Measurements from ENCODE around the gene TM4SF1. TPM values are rescaled to one million over a fixed set of nuclear protein-coding genes. Genes with fewer than 3 reads are reported as not detected.

The TM4SF1 gene
- total RNA-seq, 1 donor from 2014 or later = not detected

DNA sequence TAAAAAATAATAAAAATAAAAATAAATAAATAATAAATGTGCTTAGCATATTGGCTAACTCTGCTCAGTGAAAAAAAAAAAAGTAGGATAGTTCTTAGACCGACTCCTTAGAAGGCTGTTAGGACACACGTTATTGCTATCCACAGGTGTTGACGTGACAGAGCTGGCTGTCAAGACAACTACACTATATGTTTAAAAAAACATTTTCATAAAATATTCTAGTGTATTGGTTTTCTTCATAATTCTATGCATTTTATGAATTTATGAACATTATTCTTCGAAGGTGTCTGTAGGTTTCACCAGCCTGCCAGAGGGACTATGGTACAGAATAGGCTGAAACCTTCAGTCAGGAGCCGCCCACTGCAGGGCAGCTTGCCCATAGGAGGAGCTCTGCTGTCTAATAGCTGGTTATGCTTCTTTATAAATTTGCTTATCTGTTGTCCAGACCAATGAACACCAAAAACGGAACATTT, 9.2 kb downstream of the TM4SF1 start:
- no peak overlapping the region for H3K4me3 Mint-ChIP-seq (ENCODE audit: unreplicated experiment)
- no peaks in the 10 kb centered on the region for H3K27me3 Mint-ChIP-seq (ENCODE audit: unreplicated experiment)
- no peaks in the 10 kb centered on the region for H3K9me3 Mint-ChIP-seq (ENCODE audit: unreplicated experiment)
- no peaks in the 10 kb centered on the region for H3K4me1 Mint-ChIP-seq (ENCODE audit: low read depth, unreplicated experiment)
- H3K27ac Mint-ChIP-seq (ENCODE audit: unreplicated experiment) = no peak overlapping the region
- TF ChIP-seq CTCF (IDR thresholded peaks at IDR 0.05; ENCODE audit: partially characterized antibody, unreplicated experiment) = no peak
- H3K36me3 Mint-ChIP-seq (ENCODE audit: unreplicated experiment) = no peaks in the 10 kb centered on the region
- no peak for DNase-seq

DNA sequence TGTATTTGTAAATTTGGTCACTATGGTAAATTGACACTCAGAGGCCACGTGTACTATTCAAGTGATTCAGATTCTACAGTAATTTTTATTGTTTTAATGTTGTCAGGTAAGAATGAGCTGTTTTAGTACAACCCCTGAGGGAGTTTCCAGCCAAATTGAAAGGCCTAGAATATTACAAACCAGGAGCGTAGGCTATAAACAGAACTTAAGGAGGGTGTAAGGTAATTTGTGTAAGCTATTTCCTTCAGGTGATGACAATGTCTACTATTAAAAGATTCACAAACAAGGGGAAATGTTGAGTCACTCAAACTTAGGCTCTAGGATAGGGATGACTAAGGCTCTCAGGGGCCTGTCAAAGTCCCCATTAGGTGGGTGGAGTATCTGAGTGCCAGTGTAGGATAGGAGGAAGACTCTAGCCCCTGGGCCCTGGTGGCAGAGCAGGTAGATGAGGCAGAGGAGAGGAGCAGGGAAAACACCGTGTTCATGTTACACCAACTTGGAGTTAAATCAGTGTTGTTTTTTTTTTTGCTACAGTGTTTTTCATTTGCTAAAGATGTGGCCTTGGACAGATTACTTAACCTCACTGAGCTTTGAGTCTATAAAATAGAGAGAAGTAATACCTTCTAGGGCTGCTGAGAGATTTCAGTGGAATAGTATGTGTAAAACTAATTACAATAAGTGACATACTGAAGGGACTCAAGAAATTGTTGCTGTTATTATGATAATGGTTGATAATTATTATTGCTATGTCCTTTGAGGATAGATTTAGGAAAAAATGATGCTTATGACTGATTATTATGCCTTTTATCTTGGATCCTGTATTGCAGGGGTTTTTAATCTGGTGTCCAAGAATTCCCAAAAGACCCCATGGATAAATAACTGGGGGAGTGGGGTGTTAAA, 10.3 kb downstream of the TM4SF1 start:
- H3K9me3 Mint-ChIP-seq (ENCODE audit: unreplicated experiment) = no peaks in the 10 kb centered on the region
- H3K4me3 Mint-ChIP-seq (ENCODE audit: unreplicated experiment) = no peak overlapping the region
- no peak overlapping the region for H3K27ac Mint-ChIP-seq (ENCODE audit: unreplicated experiment)
- H3K36me3 Mint-ChIP-seq (ENCODE audit: unreplicated experiment) = no peaks in the 10 kb centered on the region
- no peak for TF ChIP-seq CTCF (IDR thresholded peaks at IDR 0.05; ENCODE audit: partially characterized antibody, unreplicated experiment)
- DNase-seq = no peak
- no peaks in the 10 kb centered on the region for H3K27me3 Mint-ChIP-seq (ENCODE audit: unreplicated experiment)
- no peaks in the 10 kb centered on the region for H3K4me1 Mint-ChIP-seq (ENCODE audit: low read depth, unreplicated experiment)

DNA sequence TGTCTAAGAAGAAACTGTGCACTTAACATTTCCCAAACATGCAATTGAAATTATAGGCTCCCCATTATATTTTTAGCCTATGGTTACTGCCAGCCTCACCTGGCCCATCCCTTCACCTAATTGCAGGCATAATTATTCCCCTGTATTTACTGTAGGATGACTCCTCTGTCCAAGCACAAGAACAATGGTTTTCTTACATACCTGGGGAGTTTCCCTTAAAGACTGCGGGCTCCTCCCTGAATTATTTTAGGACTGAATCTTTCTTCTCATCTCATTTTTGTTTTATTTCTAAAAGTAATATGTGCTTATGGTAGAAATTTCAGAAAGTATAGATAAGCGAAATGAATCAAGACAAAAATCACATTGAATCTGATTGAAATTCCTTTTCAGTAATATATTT, 11.4 kb downstream of the TM4SF1 start:
- H3K27ac Mint-ChIP-seq (ENCODE audit: unreplicated experiment) = no peak overlapping the region
- no peak overlapping the region for H3K4me3 Mint-ChIP-seq (ENCODE audit: unreplicated experiment)
- TF ChIP-seq CTCF (IDR thresholded peaks at IDR 0.05; ENCODE audit: partially characterized antibody, unreplicated experiment) = no peak
- no peaks in the 10 kb centered on the region for H3K4me1 Mint-ChIP-seq (ENCODE audit: low read depth, unreplicated experiment)
- no peaks in the 10 kb centered on the region for H3K9me3 Mint-ChIP-seq (ENCODE audit: unreplicated experiment)
- no peaks in the 10 kb centered on the region for H3K36me3 Mint-ChIP-seq (ENCODE audit: unreplicated experiment)
- DNase-seq = no peak
- H3K27me3 Mint-ChIP-seq (ENCODE audit: unreplicated experiment) = peaks cover 2% of the 10 kb centered on the region

GRCh38 chr3:149364624-149365023, 12.8 kb downstream of the TM4SF1 start:
- no peak for TF ChIP-seq CTCF (IDR thresholded peaks at IDR 0.05; ENCODE audit: partially characterized antibody, unreplicated experiment)
- Mint-ChIP-seq H3K27me3 (ENCODE audit: unreplicated experiment) (peaks cover 2% of the 10 kb centered on the region), H3K4me1 (ENCODE audit: low read depth, unreplicated experiment) (no peaks in the 10 kb centered on the region), H3K9me3 (ENCODE audit: unreplicated experiment) (no peaks in the 10 kb centered on the region), H3K36me3 (ENCODE audit: unreplicated experiment) (no peaks in the 10 kb centered on the region), H3K27ac (ENCODE audit: unreplicated experiment) (no peak overlapping the region), H3K4me3 (ENCODE audit: unreplicated experiment) (no peak overlapping the region)
- DNase-seq = no peak

DNA sequence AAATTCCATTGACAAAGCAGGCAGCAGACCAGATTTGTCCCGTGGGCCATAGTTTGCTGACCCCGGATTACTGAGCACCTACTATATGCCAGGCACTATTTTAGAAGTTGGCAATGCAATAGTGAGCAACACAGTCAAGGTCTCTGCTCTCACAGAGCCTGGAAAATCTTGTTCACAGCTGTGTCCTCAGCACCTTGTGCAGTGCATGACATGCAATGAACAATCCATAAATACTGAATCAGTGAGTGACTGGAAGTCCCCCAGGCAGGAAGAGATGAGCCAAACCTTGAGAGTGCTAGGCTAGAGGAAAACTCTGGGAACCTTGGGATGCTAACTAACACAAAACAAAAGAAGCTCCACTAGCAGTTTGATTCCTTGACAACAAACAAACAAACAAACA, 14.4 kb downstream of the TM4SF1 start:
- H3K27me3 Mint-ChIP-seq (ENCODE audit: unreplicated experiment) = peaks cover 2% of the 10 kb centered on the region
- H3K4me3 Mint-ChIP-seq (ENCODE audit: unreplicated experiment) = no peak overlapping the region
- no peak for DNase-seq
- no peak overlapping the region for H3K27ac Mint-ChIP-seq (ENCODE audit: unreplicated experiment)
- no peak for TF ChIP-seq CTCF (IDR thresholded peaks at IDR 0.05; ENCODE audit: partially characterized antibody, unreplicated experiment)
- no peaks in the 10 kb centered on the region for H3K4me1 Mint-ChIP-seq (ENCODE audit: low read depth, unreplicated experiment)
- no peaks in the 10 kb centered on the region for H3K9me3 Mint-ChIP-seq (ENCODE audit: unreplicated experiment)
- no peaks in the 10 kb centered on the region for H3K36me3 Mint-ChIP-seq (ENCODE audit: unreplicated experiment)

All from glutamatergic neuron (in vitro differentiated cells).